ENCODE data around the gene PTPRM. TPM values are rescaled to one million over a fixed set of nuclear protein-coding genes. Genes with fewer than 3 reads are reported as not detected.

PTPRM gene
- total RNA-seq, 1 donor from 2014 or later = 10.7 TPM

DNA sequence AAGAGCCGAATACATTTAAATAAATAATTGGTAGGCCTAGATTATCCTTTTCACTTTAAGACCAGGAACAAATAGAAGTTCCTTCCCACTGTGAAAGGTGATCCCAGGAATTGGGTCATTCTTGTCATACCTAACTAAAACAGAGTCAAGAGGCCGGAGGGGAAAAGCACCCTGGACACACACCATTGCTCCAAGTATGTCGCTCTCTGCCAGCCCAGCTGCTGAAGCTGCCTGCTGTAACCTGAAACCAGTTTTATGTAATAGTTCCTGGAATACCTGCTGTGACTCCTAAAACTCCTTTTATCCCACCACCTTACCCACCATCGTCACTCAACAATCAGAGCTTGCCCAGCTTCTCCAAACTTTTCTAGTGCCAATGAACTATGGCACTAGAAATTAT is 217.1 kb downstream of the PTPRM start:
- no peaks in the 10 kb centered on the region for H3K9me3 Mint-ChIP-seq
- no peaks in the 10 kb centered on the region for H3K4me1 Mint-ChIP-seq (ENCODE audit: low read depth)
- H3K36me3 Mint-ChIP-seq (ENCODE audit: low read depth) = no peaks in the 10 kb centered on the region
- H3K27me3 Mint-ChIP-seq (ENCODE audit: insufficient read depth) = no peaks in the 10 kb centered on the region
- DNase-seq (ENCODE audit: low spot score) = no peak
- H3K4me3 Mint-ChIP-seq = no peak overlapping the region
- H3K27ac Mint-ChIP-seq = no peak overlapping the region
- intact Hi-C loops (cut with micrococcal nuclease) = no loop called here

GRCh38 chr18:7786569-7786968 is 219.5 kb downstream of the PTPRM start:
- Mint-ChIP-seq H3K27ac (no peak overlapping the region), H3K27me3 (ENCODE audit: insufficient read depth) (no peaks in the 10 kb centered on the region), H3K4me3 (no peak overlapping the region), H3K4me1 (ENCODE audit: low read depth) (no peaks in the 10 kb centered on the region), H3K36me3 (ENCODE audit: low read depth) (no peaks in the 10 kb centered on the region), H3K9me3 (no peaks in the 10 kb centered on the region)
- no peak for DNase-seq (ENCODE audit: low spot score)
- intact Hi-C loops (cut with micrococcal nuclease) = no loop called here

- Mint-ChIP-seq H3K27ac (no peak overlapping the region), H3K27me3 (ENCODE audit: insufficient read depth) (no peaks in the 10 kb centered on the region), H3K4me3 (no peak overlapping the region), H3K9me3 (no peaks in the 10 kb centered on the region), H3K4me1 (ENCODE audit: low read depth) (no peaks in the 10 kb centered on the region), H3K36me3 (ENCODE audit: low read depth) (no peaks in the 10 kb centered on the region)
- intact Hi-C loops (cut with micrococcal nuclease) = no loop called here
- DNase-seq (ENCODE audit: low spot score) = no peak
These were observed 220.2 kb downstream of the PTPRM start for GRCh38 chr18:7787339-7787738.

- intact Hi-C loops (cut with micrococcal nuclease) = no loop called here
- no peak for DNase-seq (ENCODE audit: low spot score)
- H3K4me3 Mint-ChIP-seq = no peak overlapping the region
- H3K27me3 Mint-ChIP-seq (ENCODE audit: insufficient read depth) = no peaks in the 10 kb centered on the region
- no peaks in the 10 kb centered on the region for H3K36me3 Mint-ChIP-seq (ENCODE audit: low read depth)
- no peak overlapping the region for H3K27ac Mint-ChIP-seq
- no peaks in the 10 kb centered on the region for H3K9me3 Mint-ChIP-seq
- H3K4me1 Mint-ChIP-seq (ENCODE audit: low read depth) = no peaks in the 10 kb centered on the region
These were observed 222.9 kb downstream of the PTPRM start for GRCh38 chr18:7789856-7790552.

- intact Hi-C loops (cut with micrococcal nuclease) = no loop called here
- Mint-ChIP-seq H3K27ac (no peak overlapping the region), H3K9me3 (no peaks in the 10 kb centered on the region), H3K36me3 (ENCODE audit: low read depth) (no peaks in the 10 kb centered on the region), H3K4me3 (no peak overlapping the region), H3K4me1 (ENCODE audit: low read depth) (no peaks in the 10 kb centered on the region), H3K27me3 (ENCODE audit: insufficient read depth) (no peaks in the 10 kb centered on the region)
- no peak for DNase-seq (ENCODE audit: low spot score)
These were observed 226.0 kb downstream of the PTPRM start for GRCh38 chr18:7793100-7793499.

- Mint-ChIP-seq H3K4me1 (ENCODE audit: low read depth) (no peaks in the 10 kb centered on the region), H3K9me3 (no peaks in the 10 kb centered on the region), H3K27ac (no peak overlapping the region), H3K4me3 (no peak overlapping the region), H3K27me3 (ENCODE audit: insufficient read depth) (no peaks in the 10 kb centered on the region), H3K36me3 (ENCODE audit: low read depth) (no peaks in the 10 kb centered on the region)
- intact Hi-C loops (cut with micrococcal nuclease) = no loop called here
- DNase-seq (ENCODE audit: low spot score) = no peak
These were observed 236.9 kb downstream of the PTPRM start for GRCh38 chr18:7803956-7804469.

DNA sequence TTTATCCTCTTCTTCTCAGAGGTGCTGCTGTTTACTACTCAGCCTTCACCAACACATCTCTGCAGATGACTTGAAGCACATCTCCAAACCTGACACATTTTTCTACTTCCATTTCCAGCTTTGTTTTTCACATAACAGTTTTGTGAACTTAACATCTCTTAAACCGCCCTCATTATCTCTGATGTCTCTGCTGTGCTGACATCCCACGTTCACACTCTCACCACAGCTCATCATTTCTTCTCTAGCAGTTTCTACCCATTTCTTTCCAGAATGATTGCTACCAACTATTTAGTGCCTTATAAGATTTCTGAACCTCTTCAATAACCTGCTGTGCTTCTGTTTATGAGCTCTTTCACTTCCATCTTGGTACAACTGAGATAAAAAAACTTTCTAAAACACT is 238.0 kb downstream of the PTPRM start:
- H3K36me3 Mint-ChIP-seq (ENCODE audit: low read depth) = no peaks in the 10 kb centered on the region
- no peak overlapping the region for H3K4me3 Mint-ChIP-seq
- no peaks in the 10 kb centered on the region for H3K27me3 Mint-ChIP-seq (ENCODE audit: insufficient read depth)
- no peaks in the 10 kb centered on the region for H3K9me3 Mint-ChIP-seq
- DNase-seq (ENCODE audit: low spot score) = no peak
- H3K27ac Mint-ChIP-seq = no peak overlapping the region
- intact Hi-C loops (cut with micrococcal nuclease) = no loop called here
- no peaks in the 10 kb centered on the region for H3K4me1 Mint-ChIP-seq (ENCODE audit: low read depth)

DNA sequence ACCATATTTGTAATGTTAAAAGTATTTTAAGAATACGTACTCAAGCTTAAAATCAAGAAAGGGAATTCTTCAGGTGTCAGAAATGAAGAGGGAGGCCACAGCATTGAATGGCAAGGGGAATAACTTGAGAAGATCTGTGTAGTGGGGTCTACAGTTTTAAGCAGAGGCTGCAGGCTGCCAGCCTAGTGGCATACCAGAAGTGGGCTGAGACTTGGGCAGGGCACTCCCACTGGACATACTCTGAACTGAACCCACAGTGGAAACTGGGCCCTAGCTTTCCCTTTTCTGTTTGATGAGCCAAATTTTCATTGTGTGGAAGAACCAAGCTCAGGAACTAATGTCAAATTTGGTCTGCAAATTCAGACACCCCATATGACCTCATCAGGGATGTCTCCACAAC is 238.8 kb downstream of the PTPRM start:
- Mint-ChIP-seq H3K4me1 (ENCODE audit: low read depth) (no peaks in the 10 kb centered on the region), H3K27ac (no peak overlapping the region), H3K27me3 (ENCODE audit: insufficient read depth) (no peaks in the 10 kb centered on the region), H3K4me3 (no peak overlapping the region), H3K36me3 (ENCODE audit: low read depth) (no peaks in the 10 kb centered on the region), H3K9me3 (no peaks in the 10 kb centered on the region)
- DNase-seq (ENCODE audit: low spot score) = no peak
- intact Hi-C loops (cut with micrococcal nuclease) = no loop called here

DNA sequence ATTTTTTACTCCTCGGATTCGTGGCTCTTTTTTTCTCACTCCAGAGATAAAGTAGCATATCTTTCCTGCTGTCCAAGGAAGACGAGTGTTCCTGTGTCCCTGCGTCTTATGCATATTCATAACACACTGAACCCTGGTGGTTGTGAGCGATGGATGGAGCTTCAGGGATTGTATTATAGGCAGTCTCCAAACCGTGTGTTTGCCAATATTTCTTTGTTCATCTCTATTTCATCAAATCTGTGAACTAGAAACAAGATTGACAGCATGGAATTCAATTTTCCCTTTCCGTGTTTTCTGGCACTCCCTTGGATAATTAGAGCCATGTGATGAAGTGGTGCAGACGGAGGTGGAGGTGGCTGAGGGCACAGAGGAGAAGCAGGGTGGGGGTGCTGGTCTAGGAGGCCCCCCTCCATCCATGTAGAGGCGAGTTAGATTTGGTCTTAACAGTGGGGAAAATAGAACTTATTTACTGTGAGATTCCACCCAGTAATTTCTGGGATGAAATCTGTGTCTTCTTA is 240.9 kb downstream of the PTPRM start:
- no peaks in the 10 kb centered on the region for H3K27me3 Mint-ChIP-seq (ENCODE audit: insufficient read depth)
- H3K9me3 Mint-ChIP-seq = no peaks in the 10 kb centered on the region
- intact Hi-C loops (cut with micrococcal nuclease) = no loop called here
- H3K4me3 Mint-ChIP-seq = no peak overlapping the region
- H3K4me1 Mint-ChIP-seq (ENCODE audit: low read depth) = no peaks in the 10 kb centered on the region
- no peak overlapping the region for H3K27ac Mint-ChIP-seq
- H3K36me3 Mint-ChIP-seq (ENCODE audit: low read depth) = no peaks in the 10 kb centered on the region
- no peak for DNase-seq (ENCODE audit: low spot score)

DNA sequence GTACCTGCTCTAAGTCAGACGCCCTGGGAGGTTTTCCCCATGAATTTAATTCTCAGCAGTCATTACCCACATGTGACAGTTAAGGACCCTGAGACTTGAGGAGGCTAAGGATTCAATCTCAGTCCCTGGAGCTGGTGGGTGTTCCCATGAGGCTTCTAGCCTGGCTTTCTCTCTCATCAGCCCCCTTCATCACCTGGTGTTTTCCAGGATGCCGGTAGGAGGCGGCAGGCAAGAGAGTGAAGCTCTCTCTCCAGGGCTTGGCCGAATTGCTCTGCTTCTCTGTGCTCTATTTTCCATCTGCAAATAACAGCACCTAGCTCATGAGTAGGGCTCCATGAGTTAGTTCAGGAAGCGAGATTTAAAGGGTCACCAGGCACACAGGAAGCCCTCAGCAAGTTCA is 241.9 kb downstream of the PTPRM start:
- no peaks in the 10 kb centered on the region for H3K36me3 Mint-ChIP-seq (ENCODE audit: low read depth)
- H3K27ac Mint-ChIP-seq = no peak overlapping the region
- intact Hi-C loops (cut with micrococcal nuclease) = no loop called here
- DNase-seq (ENCODE audit: low spot score) = no peak
- no peaks in the 10 kb centered on the region for H3K27me3 Mint-ChIP-seq (ENCODE audit: insufficient read depth)
- H3K4me3 Mint-ChIP-seq = no peak overlapping the region
- H3K4me1 Mint-ChIP-seq (ENCODE audit: low read depth) = no peaks in the 10 kb centered on the region
- peaks cover 3% of the 10 kb centered on the region for H3K9me3 Mint-ChIP-seq

DNA sequence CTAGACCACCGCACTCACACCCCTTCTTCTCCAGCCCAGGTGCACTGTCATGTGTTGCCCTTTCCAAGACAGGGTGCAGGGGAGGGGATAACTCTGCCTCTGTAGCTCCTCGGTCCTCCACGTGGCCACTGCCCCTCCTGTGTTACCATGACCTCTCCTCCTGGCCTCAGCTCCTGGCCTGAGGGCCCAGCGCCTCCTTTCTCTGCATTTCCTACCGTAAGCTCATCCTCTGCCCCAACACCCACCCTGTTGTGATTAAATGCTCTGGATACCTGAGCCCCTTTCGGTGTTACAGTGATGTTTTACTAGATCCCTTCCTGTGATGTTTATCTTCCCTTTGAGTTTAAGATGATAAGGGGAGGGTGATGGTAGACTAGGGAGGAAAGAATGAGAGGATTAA is 242.3 kb downstream of the PTPRM start:
- H3K27me3 Mint-ChIP-seq (ENCODE audit: insufficient read depth) = no peaks in the 10 kb centered on the region
- H3K36me3 Mint-ChIP-seq (ENCODE audit: low read depth) = no peaks in the 10 kb centered on the region
- no peaks in the 10 kb centered on the region for H3K4me1 Mint-ChIP-seq (ENCODE audit: low read depth)
- H3K9me3 Mint-ChIP-seq = peaks cover 8% of the 10 kb centered on the region
- intact Hi-C loops (cut with micrococcal nuclease) = no loop called here
- no peak for DNase-seq (ENCODE audit: low spot score)
- no peak overlapping the region for H3K4me3 Mint-ChIP-seq
- H3K27ac Mint-ChIP-seq = no peak overlapping the region

DNA sequence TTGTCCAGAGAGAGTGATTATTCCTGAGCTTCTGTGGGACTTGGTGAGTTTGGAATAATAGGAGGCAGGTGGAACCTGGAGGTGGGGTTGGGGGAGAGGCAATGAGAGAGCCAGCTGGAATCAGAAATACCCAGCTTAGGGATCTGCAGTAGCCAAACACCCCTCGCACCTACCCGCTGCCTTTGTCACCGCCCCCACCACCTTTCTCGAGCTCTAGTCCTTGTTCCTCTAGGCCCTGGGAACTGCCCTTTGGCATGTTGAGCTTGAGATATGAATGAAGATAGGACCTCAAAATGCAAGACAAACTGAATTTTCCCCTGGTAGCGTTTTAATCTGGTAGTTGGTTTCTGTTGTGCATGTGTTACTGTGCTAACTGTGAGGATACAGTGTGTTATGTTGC is 242.9 kb downstream of the PTPRM start:
- Mint-ChIP-seq H3K9me3 (peaks cover 13% of the 10 kb centered on the region), H3K27ac (no peak overlapping the region), H3K4me1 (ENCODE audit: low read depth) (no peaks in the 10 kb centered on the region), H3K36me3 (ENCODE audit: low read depth) (no peaks in the 10 kb centered on the region), H3K4me3 (no peak overlapping the region), H3K27me3 (ENCODE audit: insufficient read depth) (no peaks in the 10 kb centered on the region)
- DNase-seq (ENCODE audit: low spot score) = no peak
- intact Hi-C loops (cut with micrococcal nuclease) = no loop called here

DNA sequence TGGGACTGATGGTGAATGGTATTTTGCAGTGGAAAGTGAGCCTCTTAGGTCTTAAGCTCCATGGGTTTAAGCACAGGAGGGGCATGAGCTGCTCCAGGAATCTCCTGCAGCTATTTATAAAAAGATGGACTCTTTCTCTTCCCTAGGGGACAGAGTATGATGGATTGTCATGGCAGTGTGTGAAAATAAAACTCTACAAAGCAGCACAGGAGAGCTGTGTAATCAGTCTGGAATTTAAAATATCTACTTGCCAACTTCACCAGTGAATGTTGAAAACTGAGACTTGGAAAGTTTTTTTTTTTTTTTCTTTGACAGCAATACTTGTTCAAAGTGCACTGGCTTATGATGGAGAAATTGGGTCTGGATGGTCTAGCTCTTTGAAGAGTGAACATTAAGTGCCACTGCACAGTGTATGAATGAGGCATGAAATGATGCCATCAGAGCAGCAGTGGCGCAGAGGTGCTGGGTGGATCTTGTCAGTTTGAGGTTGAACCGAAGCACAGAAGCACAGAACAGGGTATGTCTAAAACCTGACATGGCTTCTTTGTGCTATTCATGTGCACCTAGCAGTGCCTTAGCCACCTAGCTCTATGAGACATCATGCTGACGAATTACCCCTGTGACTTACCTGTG is 245.4 kb downstream of the PTPRM start:
- Mint-ChIP-seq H3K4me3 (no peak overlapping the region), H3K27ac (no peak overlapping the region), H3K4me1 (ENCODE audit: low read depth) (no peaks in the 10 kb centered on the region), H3K27me3 (ENCODE audit: insufficient read depth) (no peaks in the 10 kb centered on the region), H3K36me3 (ENCODE audit: low read depth) (no peaks in the 10 kb centered on the region), H3K9me3 (peaks cover 23% of the 10 kb centered on the region)
- DNase-seq (ENCODE audit: low spot score) = no peak
- intact Hi-C loops (cut with micrococcal nuclease) = no loop called here

All from activated T-helper 1 cell treated with anti-CD3 and anti-CD28 coated beads, Interleukin-12 subunit alpha, Interleukin-12 subunit beta, Interleukin-2, Interleukin-4 antibody, amounts not matched to agents 30 ng/mL and 10 ng/mL and 1 ng/mL, durations not matched to agents 14 hours and 24 hours and 36 hours (primary cell).